Gastroesophageal sphincter (tissue), 3 donors: Measurements from ENCODE around the gene PPP1R10.

ENCODE experiments used
- CTCF ChIP-seq, 4 experiments: fragments of 200-600 bp in 2 of 4; fragments of 450-650 bp in 2 of 4; sonication (generic) in 1 of 4; IDR thresholded peaks; one replicate each; pipeline ENCODE4 v1.5.1; 2017 to 2019; ENCODE audit warnings: antibody characterized with exemption in 4 of 4, mild to moderate bottlenecking in 2 of 4, moderate library complexity in 2 of 4
- EP300 ChIP-seq: sonication (generic); formaldehyde crosslinking; IDR thresholded peaks from one replicate; pipeline ENCODE4 v1.6.1; 2017; ENCODE audit warnings: antibody characterized with exemption, mild to moderate bottlenecking
- POLR2AphosphoS5 ChIP-seq: sonication (generic); formaldehyde crosslinking; IDR thresholded peaks from one replicate; pipeline ENCODE4 v1.6.1; 2017; ENCODE audit warnings: antibody characterized with exemption

DNA sequence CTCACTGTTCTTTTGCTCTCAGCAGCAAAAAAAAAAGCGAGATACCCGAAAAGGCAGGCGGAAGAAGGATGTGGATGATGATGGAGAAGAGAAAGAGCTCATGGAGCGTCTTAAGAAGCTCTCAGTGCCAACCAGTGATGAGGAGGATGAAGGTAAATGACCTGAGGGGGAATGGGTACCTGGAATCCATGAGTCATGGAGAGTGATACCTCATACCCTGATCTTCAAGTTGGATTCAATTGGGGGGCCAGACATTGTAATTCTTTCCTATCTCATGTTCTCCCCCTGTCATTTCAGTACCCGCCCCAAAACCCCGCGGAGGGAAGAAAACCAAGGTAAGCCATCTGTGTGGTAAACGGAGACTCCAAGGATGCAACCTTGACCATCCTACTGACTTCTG, 39.0 kb downstream of the PPP1R10 start:
- TF ChIP-seq CTCF (IDR thresholded peaks at IDR 0.05) (no peak), EP300 (no peak), POLR2AphosphoS5 (no peak)
